ENCODE measurements around the gene ADAMTS19. TPM values are rescaled to one million over a fixed set of nuclear protein-coding genes. Genes with fewer than 3 reads are reported as not detected.

Gene ADAMTS19
- polyA plus RNA-seq, 3 donors: not detected

DNA sequence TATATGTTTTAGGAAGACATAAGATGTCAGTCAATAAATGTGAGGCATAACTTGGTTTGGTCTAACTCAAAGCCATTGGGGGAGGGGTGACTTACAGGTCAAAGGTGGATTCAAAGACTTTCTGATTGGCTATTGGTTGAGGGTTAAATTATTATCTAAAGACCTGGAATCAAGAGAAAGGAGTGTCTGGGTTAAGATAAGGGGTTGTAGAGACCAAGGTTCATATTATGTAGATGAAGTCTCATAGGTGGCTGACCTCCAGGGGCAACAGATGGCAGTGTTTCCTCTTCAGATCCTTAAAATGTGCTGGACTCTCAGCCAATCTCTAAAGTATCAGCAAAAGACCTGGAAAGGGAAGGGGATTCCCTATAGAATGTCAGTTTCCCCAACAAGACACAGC lies 236.5 kb downstream of the ADAMTS19 start:
- Histone ChIP-seq H2AFZ (ENCODE audit: insufficient read depth, low read depth, low read length, poor library complexity, severe bottlenecking) (no peak overlapping the region), H3K27ac (ENCODE audit: low read depth in 1 of 2, low read length in 2 of 2) (no peak overlapping the region), H3K79me2 (ENCODE audit: insufficient read depth, low read length) (no peaks in the 10 kb centered on the region), H3K9ac (ENCODE audit: insufficient read depth, low read length, poor library complexity, severe bottlenecking) (no peak overlapping the region), H3K4me2 (replicated peaks; ENCODE audit: extremely low read depth, low read length, poor library complexity, severe bottlenecking) (no peak overlapping the region), H3K27me3 (ENCODE audit: control insufficient read depth in 2 of 2, insufficient read depth in 2 of 2, low read length in 2 of 2) (no peaks in the 10 kb centered on the region), H3K4me1 (ENCODE audit: control insufficient read depth in 1 of 2, insufficient read depth in 2 of 2, low read length in 2 of 2) (no peaks in the 10 kb centered on the region), H3K9me3 (replicated peaks in 1 of 2; ENCODE audit: control insufficient read depth in 1 of 2, insufficient read depth in 1 of 2, low read length in 2 of 2) (no peaks in the 10 kb centered on the region), H4K20me1 (ENCODE audit: insufficient read depth, low read length) (no peaks in the 10 kb centered on the region), H3K4me3 (replicated peaks in 1 of 3; ENCODE audit: low read depth in 2 of 3, low read length in 3 of 3) (no peak overlapping the region), H3K36me3 (replicated peaks in 1 of 2; ENCODE audit: control insufficient read depth in 1 of 2, insufficient read depth in 2 of 2, low read length in 2 of 2) (no peaks in the 10 kb centered on the region)
- no peaks in the 10 kb centered on the region for H3K27me3 Mint-ChIP-seq (ENCODE audit: low read depth in 3 of 3)
- H3K36me3 Mint-ChIP-seq: no peaks in the 10 kb centered on the region
- intact Hi-C loops (cut with micrococcal nuclease): no loop called here
- TF ChIP-seq, protein P1, sequence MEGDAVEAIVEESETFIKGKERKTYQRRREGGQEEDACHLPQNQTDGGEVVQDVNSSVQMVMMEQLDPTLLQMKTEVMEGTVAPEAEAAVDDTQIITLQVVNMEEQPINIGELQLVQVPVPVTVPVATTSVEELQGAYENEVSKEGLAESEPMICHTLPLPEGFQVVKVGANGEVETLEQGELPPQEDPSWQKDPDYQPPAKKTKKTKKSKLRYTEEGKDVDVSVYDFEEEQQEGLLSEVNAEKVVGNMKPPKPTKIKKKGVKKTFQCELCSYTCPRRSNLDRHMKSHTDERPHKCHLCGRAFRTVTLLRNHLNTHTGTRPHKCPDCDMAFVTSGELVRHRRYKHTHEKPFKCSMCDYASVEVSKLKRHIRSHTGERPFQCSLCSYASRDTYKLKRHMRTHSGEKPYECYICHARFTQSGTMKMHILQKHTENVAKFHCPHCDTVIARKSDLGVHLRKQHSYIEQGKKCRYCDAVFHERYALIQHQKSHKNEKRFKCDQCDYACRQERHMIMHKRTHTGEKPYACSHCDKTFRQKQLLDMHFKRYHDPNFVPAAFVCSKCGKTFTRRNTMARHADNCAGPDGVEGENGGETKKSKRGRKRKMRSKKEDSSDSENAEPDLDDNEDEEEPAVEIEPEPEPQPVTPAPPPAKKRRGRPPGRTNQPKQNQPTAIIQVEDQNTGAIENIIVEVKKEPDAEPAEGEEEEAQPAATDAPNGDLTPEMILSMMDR (IDR thresholded peaks at IDR 0.05): no peak
- no peak overlapping the region for H3K4me3 Mint-ChIP-seq
- H3K27ac Mint-ChIP-seq: no peak overlapping the region
- H3K9me3 Mint-ChIP-seq: peaks cover 0 to 5% (median 0%) of the 10 kb centered on the region in 7 donors
- no peak for DNase-seq
- no peaks in the 10 kb centered on the region for H3K4me1 Mint-ChIP-seq

DNA sequence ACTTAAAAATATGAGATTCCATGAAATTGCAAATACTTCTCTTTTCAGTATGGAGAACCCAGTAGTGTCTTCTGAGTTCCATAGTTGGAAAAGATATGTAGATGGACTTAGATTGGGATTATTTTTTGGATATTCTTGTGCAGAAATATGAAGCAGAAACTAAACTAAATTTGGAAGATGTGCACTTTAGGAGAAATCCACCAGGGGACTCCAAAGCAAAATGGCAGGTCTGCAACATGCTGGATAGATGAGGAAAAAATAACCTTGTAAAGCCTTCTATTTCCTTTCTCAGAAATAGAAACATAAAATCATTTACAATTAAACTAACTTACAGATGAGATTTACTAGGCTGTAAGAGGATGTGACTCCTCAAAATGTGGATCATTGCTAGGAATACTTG lies 238.6 kb downstream of the ADAMTS19 start:
- Histone ChIP-seq H3K4me2 (replicated peaks; ENCODE audit: extremely low read depth, low read length, poor library complexity, severe bottlenecking) (no peak overlapping the region), H3K36me3 (replicated peaks in 1 of 2; ENCODE audit: control insufficient read depth in 1 of 2, insufficient read depth in 2 of 2, low read length in 2 of 2) (no peaks in the 10 kb centered on the region), H3K79me2 (ENCODE audit: insufficient read depth, low read length) (no peaks in the 10 kb centered on the region), H3K4me3 (replicated peaks in 1 of 3; ENCODE audit: low read depth in 2 of 3, low read length in 3 of 3) (no peak overlapping the region), H3K4me1 (ENCODE audit: control insufficient read depth in 1 of 2, insufficient read depth in 2 of 2, low read length in 2 of 2) (no peaks in the 10 kb centered on the region), H3K27ac (ENCODE audit: low read depth in 1 of 2, low read length in 2 of 2) (no peak overlapping the region), H4K20me1 (ENCODE audit: insufficient read depth, low read length) (no peaks in the 10 kb centered on the region), H3K27me3 (ENCODE audit: control insufficient read depth in 2 of 2, insufficient read depth in 2 of 2, low read length in 2 of 2) (no peaks in the 10 kb centered on the region), H3K9me3 (replicated peaks in 1 of 2; ENCODE audit: control insufficient read depth in 1 of 2, insufficient read depth in 1 of 2, low read length in 2 of 2) (peaks cover 0 to 3% of the 10 kb centered on the region in 2 donors), H3K9ac (ENCODE audit: insufficient read depth, low read length, poor library complexity, severe bottlenecking) (no peak overlapping the region), H2AFZ (ENCODE audit: insufficient read depth, low read depth, low read length, poor library complexity, severe bottlenecking) (no peak overlapping the region)
- TF ChIP-seq, protein P1 (IDR thresholded peaks at IDR 0.05): no peak
- peaks cover 0 to 5% (median 0%) of the 10 kb centered on the region in 7 donors for H3K9me3 Mint-ChIP-seq
- no peaks in the 10 kb centered on the region for H3K36me3 Mint-ChIP-seq
- H3K27ac Mint-ChIP-seq: no peak overlapping the region
- H3K4me3 Mint-ChIP-seq: no peak overlapping the region
- no peak for DNase-seq
- intact Hi-C loops (cut with micrococcal nuclease): no loop called here
- H3K4me1 Mint-ChIP-seq: no peaks in the 10 kb centered on the region
- H3K27me3 Mint-ChIP-seq (ENCODE audit: low read depth in 3 of 3): no peaks in the 10 kb centered on the region

All from CD14-positive monocyte (primary cell).